ENCODE measurements around the gene ICAM2. TPM values are rescaled to one million over a fixed set of nuclear protein-coding genes. Genes with fewer than 3 reads are reported as not detected.

Gene ICAM2
- total and polyA plus RNA-seq, 2 donors (not counting 3 experiments of a cell fraction or from before 2014, with no cell fraction given): 586 to 2,377 TPM

DNA sequence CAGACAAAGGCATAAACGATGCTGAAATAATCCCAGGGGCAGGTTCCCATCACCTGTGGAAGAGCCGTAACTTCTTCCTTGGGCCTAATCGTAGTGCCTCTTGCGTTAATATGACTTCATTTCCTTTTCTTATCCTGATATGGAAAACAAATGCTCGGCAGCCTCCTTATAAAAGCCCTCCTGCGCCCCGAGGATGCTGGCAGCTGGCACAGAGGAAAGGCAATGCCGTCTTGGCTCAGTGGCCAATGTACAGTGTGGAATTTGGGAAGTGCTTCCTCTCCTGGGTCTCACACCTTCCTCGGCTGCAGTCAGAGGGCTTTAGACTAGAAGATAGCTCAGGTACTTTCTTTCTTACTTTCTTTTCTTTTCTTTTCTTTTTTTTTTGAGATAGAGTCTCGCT lies 51.2 kb downstream of the ICAM2 start:
- H3K4me2 ChIP-seq (ENCODE audit: insufficient read depth, low read length): no peak overlapping the region
- ChIA-PET POLR2A (no interaction called here), CTCF (interaction anchor here (1.1 to 3.8 kb wide), 6 partner anchors 9 to 56 kb away, joined by 3 to 24 read pairs (median 8); no protein-coding TSS in a partner anchor)
- intact Hi-C loops (cut with micrococcal nuclease) (no loop called here), dilution Hi-C loops (cut with MboI; ENCODE audit: extremely low pct_ligation_motif_present, low sequenced_read_pairs) (no loop called here)
- H4K20me1 ChIP-seq (replicated peaks; ENCODE audit: control insufficient read depth, extremely low read depth, insufficient read depth, low read length): no peaks in the 10 kb centered on the region
- peaks cover 5% of the 10 kb centered on the region for H3K4me1 ChIP-seq (ENCODE audit: control insufficient read depth, extremely low read depth, insufficient read depth, low read length)
- H3K9me1 ChIP-seq (replicated peaks; ENCODE audit: control insufficient read depth, extremely low read depth, insufficient read depth, low read length): no peaks in the 10 kb centered on the region
- no peaks in the 10 kb centered on the region for H3K79me2 ChIP-seq (ENCODE audit: control insufficient read depth, insufficient read depth, low read length)
- peak; percentile 58 for FAIRE-seq
- H3K27ac ChIP-seq (ENCODE audit: insufficient read depth, low read depth, low read length): no peak overlapping the region
- no peak overlapping the region for H3K4me3 ChIP-seq (replicated peaks in 1 of 3; ENCODE audit: insufficient read depth in 1 of 3, low read depth in 1 of 3, low read length in 3 of 3)
- no peaks in the 10 kb centered on the region for H3K9me3 ChIP-seq (replicated peaks; ENCODE audit: control insufficient read depth, insufficient read depth, low read length)
- no peak overlapping the region for H3K9ac ChIP-seq (replicated peaks; ENCODE audit: extremely low read depth, insufficient read depth, low read length)
- H2AFZ ChIP-seq (ENCODE audit: low read depth, low read length): no peak overlapping the region
- no TSS peak for BruUV-seq (replicated peaks)
- no peaks in the 10 kb centered on the region for H3K36me3 ChIP-seq (ENCODE audit: control insufficient read depth in 2 of 2, extremely low read depth in 1 of 2, insufficient read depth in 2 of 2, low read length in 2 of 2)
- TF ChIP-seq FOS (IDR thresholded peaks at IDR 0.05; ENCODE audit: borderline replicate concordance, insufficient read depth, low read length) (no peak), POLR2AphosphoS5 (IDR thresholded peaks at IDR 0.05; ENCODE audit: insufficient read depth, low read depth, low read length) (no peak), POLR2A (IDR thresholded peaks at IDR 0.05; ENCODE audit: low read depth, low read length) (no peak), GATA2 (IDR thresholded peaks at IDR 0.05; ENCODE audit: insufficient read depth, insufficient read length, low read depth, low read length) (no peak), MYC (IDR thresholded peaks at IDR 0.05; ENCODE audit: low read depth, low read length) (no peak), EZH2 (IDR thresholded peaks at IDR 0.05; ENCODE audit: borderline replicate concordance, low read depth, low read length, severe bottlenecking) (no peak), JUN (IDR thresholded peaks at IDR 0.05; ENCODE audit: borderline replicate concordance, insufficient read depth, insufficient read length, low read depth) (no peak)
- TF ChIP-seq, protein P1, sequence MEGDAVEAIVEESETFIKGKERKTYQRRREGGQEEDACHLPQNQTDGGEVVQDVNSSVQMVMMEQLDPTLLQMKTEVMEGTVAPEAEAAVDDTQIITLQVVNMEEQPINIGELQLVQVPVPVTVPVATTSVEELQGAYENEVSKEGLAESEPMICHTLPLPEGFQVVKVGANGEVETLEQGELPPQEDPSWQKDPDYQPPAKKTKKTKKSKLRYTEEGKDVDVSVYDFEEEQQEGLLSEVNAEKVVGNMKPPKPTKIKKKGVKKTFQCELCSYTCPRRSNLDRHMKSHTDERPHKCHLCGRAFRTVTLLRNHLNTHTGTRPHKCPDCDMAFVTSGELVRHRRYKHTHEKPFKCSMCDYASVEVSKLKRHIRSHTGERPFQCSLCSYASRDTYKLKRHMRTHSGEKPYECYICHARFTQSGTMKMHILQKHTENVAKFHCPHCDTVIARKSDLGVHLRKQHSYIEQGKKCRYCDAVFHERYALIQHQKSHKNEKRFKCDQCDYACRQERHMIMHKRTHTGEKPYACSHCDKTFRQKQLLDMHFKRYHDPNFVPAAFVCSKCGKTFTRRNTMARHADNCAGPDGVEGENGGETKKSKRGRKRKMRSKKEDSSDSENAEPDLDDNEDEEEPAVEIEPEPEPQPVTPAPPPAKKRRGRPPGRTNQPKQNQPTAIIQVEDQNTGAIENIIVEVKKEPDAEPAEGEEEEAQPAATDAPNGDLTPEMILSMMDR (IDR thresholded peaks at IDR 0.05; ENCODE audit: extremely low read depth in 1 of 2, insufficient read depth in 1 of 2, low read depth in 1 of 2, low read length in 2 of 2): no peak
- TF ChIP-seq, protein P2, sequence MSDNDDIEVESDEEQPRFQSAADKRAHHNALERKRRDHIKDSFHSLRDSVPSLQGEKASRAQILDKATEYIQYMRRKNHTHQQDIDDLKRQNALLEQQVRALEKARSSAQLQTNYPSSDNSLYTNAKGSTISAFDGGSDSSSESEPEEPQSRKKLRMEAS (IDR thresholded peaks at IDR 0.05; ENCODE audit: insufficient read depth, insufficient read length): no peak
- peak; percentile 29 for DNase-seq (ENCODE audit: low read depth, low spot score)
- no peaks in the 10 kb centered on the region for H3K27me3 ChIP-seq (ENCODE audit: control insufficient read depth in 2 of 2, insufficient read depth in 2 of 2, low read length in 2 of 2)
